Measurements from ENCODE around the gene HGFAC. TPM values are rescaled to one million over a fixed set of nuclear protein-coding genes. Genes with fewer than 3 reads are reported as not detected.

HGFAC gene
- total and polyA plus RNA-seq, 2 donors, result 0.19 to 1.2 TPM

GRCh38 chr4:3479358-3480101 lies 37.8 kb downstream of the HGFAC start:
- H3K9me3 ChIP-seq (ENCODE audit: control insufficient read depth in 2 of 2, insufficient read depth in 1 of 2, low read length in 1 of 2), result no peaks in the 10 kb centered on the region
- no peak overlapping the region for H3K4me3 ChIP-seq (ENCODE audit: low read length in 2 of 2)
- H3K27ac ChIP-seq (ENCODE audit: low read depth in 1 of 2, low read length in 1 of 2), result no peak overlapping the region
- WGBS, result 90% methylated on average over 25 of the region's 25 CpGs
- no peaks in the 10 kb centered on the region for H3K36me3 ChIP-seq (ENCODE audit: control insufficient read depth in 2 of 2, insufficient read depth in 2 of 2, low read length in 1 of 2)
- DNase-seq (ENCODE audit: low read depth in 6 of 9, low spot score in 9 of 9), result no peak
- H3K27me3 ChIP-seq (ENCODE audit: control insufficient read depth in 2 of 2, insufficient read depth in 1 of 2, low read length in 1 of 2), result peaks cover 10 to 41% of the 10 kb centered on the region in 2 donors
- no peaks in the 10 kb centered on the region for H3K4me1 ChIP-seq (ENCODE audit: control insufficient read depth in 2 of 2, insufficient read depth in 2 of 2, low read length in 2 of 2)

DNA sequence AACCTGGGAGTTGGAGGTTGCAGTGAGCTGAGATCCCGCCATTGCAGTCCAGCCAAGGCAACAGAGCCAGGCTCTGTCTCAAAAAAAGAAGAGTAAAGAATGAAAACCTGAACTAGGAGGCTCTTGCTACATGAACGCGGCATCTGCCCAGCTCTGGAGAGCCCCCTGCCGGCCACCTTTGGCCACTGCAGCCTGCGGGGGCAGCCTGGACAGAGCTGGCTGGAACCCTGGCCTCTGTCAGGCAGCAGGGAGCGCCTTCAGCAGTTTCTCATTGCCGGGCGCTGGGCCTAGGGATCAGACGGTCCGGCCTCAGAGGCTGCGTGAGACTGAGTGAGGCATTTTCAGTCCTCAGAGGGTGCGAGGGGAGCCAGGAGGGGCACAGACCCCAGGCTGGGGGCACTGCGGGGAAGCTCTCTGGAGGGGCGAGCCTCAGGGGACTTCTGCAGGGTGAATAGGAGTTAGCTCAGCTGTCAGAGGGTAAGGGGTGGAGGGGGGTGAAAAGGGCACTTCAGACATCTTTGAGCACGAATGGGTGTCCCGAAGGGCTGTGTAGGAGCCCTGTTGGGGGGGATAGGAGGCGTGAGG lies 38.9 kb downstream of the HGFAC start:
- H3K4me1 ChIP-seq (ENCODE audit: control insufficient read depth in 2 of 2, insufficient read depth in 2 of 2, low read length in 2 of 2), result no peaks in the 10 kb centered on the region
- 25% methylated on average over 17 of the region's 17 CpGs for WGBS

DNA sequence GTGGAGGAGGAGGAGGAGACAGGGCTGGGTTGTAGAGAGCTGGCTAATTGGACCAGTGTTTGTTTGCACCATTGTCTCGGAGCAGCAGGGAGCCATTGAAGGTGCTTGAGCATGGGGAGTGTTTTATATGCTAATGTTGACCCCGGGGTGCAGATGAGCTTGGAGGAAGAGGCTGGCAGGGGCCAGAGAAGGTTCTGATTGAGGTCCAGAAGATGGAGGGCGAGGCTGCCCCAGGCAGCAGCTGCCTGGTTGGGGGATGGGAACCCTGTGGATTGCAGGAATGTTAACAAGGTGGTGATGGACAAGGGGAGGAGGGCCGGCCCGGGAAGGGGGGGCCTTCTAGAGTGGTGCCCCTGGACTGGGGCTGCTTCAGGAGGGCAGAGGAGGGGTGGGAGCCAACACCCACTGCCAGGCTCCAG lies 39.4 kb downstream of the HGFAC start:
- 56% methylated on average over 5 of the region's 5 CpGs for WGBS
- Histone ChIP-seq H3K9me3 (ENCODE audit: control insufficient read depth in 2 of 2, insufficient read depth in 1 of 2, low read length in 1 of 2) (no peaks in the 10 kb centered on the region), H3K27me3 (ENCODE audit: control insufficient read depth in 2 of 2, insufficient read depth in 1 of 2, low read length in 1 of 2) (peaks cover 26 to 57% of the 10 kb centered on the region in 2 donors), H3K27ac (ENCODE audit: low read depth in 1 of 2, low read length in 1 of 2) (no peak overlapping the region), H3K4me3 (ENCODE audit: low read length in 2 of 2) (no peak overlapping the region), H3K36me3 (ENCODE audit: control insufficient read depth in 2 of 2, insufficient read depth in 2 of 2, low read length in 1 of 2) (no peaks in the 10 kb centered on the region), H3K4me1 (ENCODE audit: control insufficient read depth in 2 of 2, insufficient read depth in 2 of 2, low read length in 2 of 2) (no peaks in the 10 kb centered on the region)
- DNase-seq (ENCODE audit: low read depth in 6 of 9, low spot score in 9 of 9), result no peak

More for the DNA sequence above, 38.9 kb downstream of the HGFAC start:
- Histone ChIP-seq H3K36me3 (ENCODE audit: control insufficient read depth in 2 of 2, insufficient read depth in 2 of 2, low read length in 1 of 2) (no peaks in the 10 kb centered on the region), H3K27me3 (ENCODE audit: control insufficient read depth in 2 of 2, insufficient read depth in 1 of 2, low read length in 1 of 2) (peaks cover 21 to 52% of the 10 kb centered on the region in 2 donors), H3K27ac (ENCODE audit: low read depth in 1 of 2, low read length in 1 of 2) (no peak overlapping the region), H3K9me3 (ENCODE audit: control insufficient read depth in 2 of 2, insufficient read depth in 1 of 2, low read length in 1 of 2) (no peaks in the 10 kb centered on the region), H3K4me3 (ENCODE audit: low read length in 2 of 2) (no peak overlapping the region)
- DNase-seq (ENCODE audit: low read depth in 6 of 9, low spot score in 9 of 9), result peak; percentile 4 to 75 (median 37)

DNA sequence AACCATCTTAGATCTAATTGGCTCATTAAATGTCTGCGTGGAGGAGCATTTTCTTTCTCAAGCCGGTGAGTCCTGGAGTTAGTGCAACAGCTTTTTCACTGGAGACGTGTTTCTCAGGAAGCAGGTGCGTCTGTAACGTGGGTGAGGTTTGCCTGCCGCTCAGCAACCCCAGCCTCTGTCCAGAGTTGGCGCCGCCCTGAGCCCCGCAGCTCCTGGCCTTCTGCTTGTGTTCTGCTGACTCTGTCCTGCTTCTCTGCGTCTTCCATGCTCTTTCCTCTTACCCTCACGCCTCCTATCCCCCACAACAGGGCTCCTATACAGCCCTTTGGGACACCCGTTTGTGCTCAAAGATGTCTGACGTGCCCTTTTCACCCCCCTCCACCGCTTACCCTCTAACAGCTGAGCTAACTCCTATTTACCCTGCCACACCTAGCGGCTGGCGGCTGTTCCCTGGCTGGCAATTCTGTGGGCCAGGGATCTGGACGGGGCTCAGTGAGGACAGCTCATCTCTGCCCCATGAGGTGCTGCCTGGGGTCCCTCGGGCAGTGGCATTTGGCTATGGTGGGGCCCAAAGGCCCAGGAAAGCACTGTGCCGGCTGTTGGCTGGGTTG lies 40.1 kb downstream of the HGFAC start:
- Histone ChIP-seq H3K27ac (ENCODE audit: low read depth in 1 of 2, low read length in 1 of 2) (no peak overlapping the region), H3K27me3 (ENCODE audit: control insufficient read depth in 2 of 2, insufficient read depth in 1 of 2, low read length in 1 of 2) (peaks cover 30 to 64% of the 10 kb centered on the region in 2 donors), H3K9me3 (ENCODE audit: control insufficient read depth in 2 of 2, insufficient read depth in 1 of 2, low read length in 1 of 2) (no peaks in the 10 kb centered on the region), H3K36me3 (ENCODE audit: control insufficient read depth in 2 of 2, insufficient read depth in 2 of 2, low read length in 1 of 2) (no peaks in the 10 kb centered on the region), H3K4me3 (ENCODE audit: low read length in 2 of 2) (no peak overlapping the region), H3K4me1 (ENCODE audit: control insufficient read depth in 2 of 2, insufficient read depth in 2 of 2, low read length in 2 of 2) (no peaks in the 10 kb centered on the region)
- WGBS, result 58% methylated on average over 19 of the region's 19 CpGs
- no peak for DNase-seq (ENCODE audit: low read depth in 6 of 9, low spot score in 9 of 9)

- no peaks in the 10 kb centered on the region for H3K36me3 ChIP-seq (ENCODE audit: control insufficient read depth in 2 of 2, insufficient read depth in 2 of 2, low read length in 1 of 2)
- no peak for DNase-seq (ENCODE audit: low read depth in 6 of 9, low spot score in 9 of 9)
- no peak overlapping the region for H3K27ac ChIP-seq (ENCODE audit: low read depth in 1 of 2, low read length in 1 of 2)
- no peak overlapping the region for H3K4me3 ChIP-seq (ENCODE audit: low read length in 2 of 2)
- H3K4me1 ChIP-seq (ENCODE audit: control insufficient read depth in 2 of 2, insufficient read depth in 2 of 2, low read length in 2 of 2), result no peaks in the 10 kb centered on the region
- 92% methylated on average over 12 of the region's 12 CpGs for WGBS
- peaks cover 30 to 73% of the 10 kb centered on the region in 2 donors for H3K27me3 ChIP-seq (ENCODE audit: control insufficient read depth in 2 of 2, insufficient read depth in 1 of 2, low read length in 1 of 2)
- no peaks in the 10 kb centered on the region for H3K9me3 ChIP-seq (ENCODE audit: control insufficient read depth in 2 of 2, insufficient read depth in 1 of 2, low read length in 1 of 2)
Measured at GRCh38 chr4:3482707-3483106, 40.9 kb downstream of the HGFAC start.

- no peaks in the 10 kb centered on the region for H3K9me3 ChIP-seq (ENCODE audit: control insufficient read depth in 2 of 2, insufficient read depth in 1 of 2, low read length in 1 of 2)
- H3K4me1 ChIP-seq (ENCODE audit: control insufficient read depth in 2 of 2, insufficient read depth in 2 of 2, low read length in 2 of 2), result no peaks in the 10 kb centered on the region
- no peak overlapping the region for H3K4me3 ChIP-seq (ENCODE audit: low read length in 2 of 2)
- peaks cover 30 to 75% of the 10 kb centered on the region in 2 donors for H3K27me3 ChIP-seq (ENCODE audit: control insufficient read depth in 2 of 2, insufficient read depth in 1 of 2, low read length in 1 of 2)
- DNase-seq (ENCODE audit: low read depth in 6 of 9, low spot score in 9 of 9), result no peak
- 74% methylated on average over 23 of the region's 23 CpGs for WGBS
- H3K27ac ChIP-seq (ENCODE audit: low read depth in 1 of 2, low read length in 1 of 2), result no peak overlapping the region
- no peaks in the 10 kb centered on the region for H3K36me3 ChIP-seq (ENCODE audit: control insufficient read depth in 2 of 2, insufficient read depth in 2 of 2, low read length in 1 of 2)
Measured at GRCh38 chr4:3483471-3483921, 41.7 kb downstream of the HGFAC start.

DNA sequence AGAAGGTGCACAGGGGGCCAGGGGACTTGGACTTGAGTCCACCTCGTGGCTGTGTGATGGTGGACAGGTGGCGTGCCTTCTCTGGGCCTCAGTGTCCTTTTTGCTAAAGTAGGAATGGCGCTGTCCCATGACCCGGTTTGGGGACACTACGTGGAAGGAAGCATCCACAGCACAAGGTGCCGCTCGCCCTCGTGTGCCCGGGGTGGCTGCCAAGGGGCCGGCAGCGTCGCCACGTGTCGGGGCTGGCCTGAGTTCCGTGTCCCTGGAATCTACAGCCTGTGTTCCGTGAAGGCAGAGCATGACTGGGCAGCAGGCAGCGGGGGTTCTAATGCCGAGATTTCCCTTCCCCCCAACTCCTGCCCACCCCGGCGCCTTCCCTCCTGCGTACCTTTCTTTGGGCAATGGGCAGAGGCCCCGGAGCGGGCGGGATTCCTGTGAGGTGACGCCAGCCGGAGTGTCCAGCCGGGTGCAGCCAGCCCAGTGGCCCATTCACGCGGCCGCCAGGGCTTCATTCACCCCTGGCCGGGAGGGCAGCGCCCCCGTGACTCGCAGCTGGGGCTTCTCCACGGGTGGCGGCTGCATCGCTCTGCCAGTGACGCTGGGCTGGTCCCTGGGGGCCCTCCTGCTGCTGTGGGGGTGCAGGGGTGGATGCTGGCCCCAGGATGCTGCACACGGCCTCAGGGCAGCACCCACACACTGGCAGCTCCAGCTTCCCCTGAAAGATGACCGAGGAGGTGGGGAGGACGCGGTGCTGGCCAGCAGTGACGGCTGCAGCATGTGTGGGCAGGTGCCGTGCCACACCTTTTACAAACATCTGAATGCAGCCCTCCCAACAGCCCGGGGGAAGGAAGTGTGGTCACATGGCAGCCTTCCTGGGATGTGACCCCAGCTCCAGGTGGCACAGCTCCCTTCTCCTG lies 42.5 kb downstream of the HGFAC start:
- Histone ChIP-seq H3K4me3 (ENCODE audit: low read length in 2 of 2) (no peak overlapping the region), H3K27ac (ENCODE audit: low read depth in 1 of 2, low read length in 1 of 2) (no peak overlapping the region), H3K27me3 (ENCODE audit: control insufficient read depth in 2 of 2, insufficient read depth in 1 of 2, low read length in 1 of 2) (peaks cover 30 to 77% of the 10 kb centered on the region in 2 donors), H3K4me1 (ENCODE audit: control insufficient read depth in 2 of 2, insufficient read depth in 2 of 2, low read length in 2 of 2) (no peaks in the 10 kb centered on the region), H3K9me3 (ENCODE audit: control insufficient read depth in 2 of 2, insufficient read depth in 1 of 2, low read length in 1 of 2) (no peaks in the 10 kb centered on the region), H3K36me3 (ENCODE audit: control insufficient read depth in 2 of 2, insufficient read depth in 2 of 2, low read length in 1 of 2) (no peaks in the 10 kb centered on the region)
- 65% methylated on average over 45 of the region's 45 CpGs for WGBS
- DNase-seq (ENCODE audit: low read depth in 6 of 9, low spot score in 9 of 9), result no peak

- 24% methylated on average over 36 of the region's 36 CpGs for WGBS
- peaks cover 30 to 75% of the 10 kb centered on the region in 2 donors for H3K27me3 ChIP-seq (ENCODE audit: control insufficient read depth in 2 of 2, insufficient read depth in 1 of 2, low read length in 1 of 2)
Measured at GRCh38 chr4:3485011-3485791, 43.4 kb downstream of the HGFAC start.

More at GRCh38 chr4:3485011-3485791, 43.4 kb downstream of the HGFAC start:
- Histone ChIP-seq H3K36me3 (ENCODE audit: control insufficient read depth in 2 of 2, insufficient read depth in 2 of 2, low read length in 1 of 2) (no peaks in the 10 kb centered on the region), H3K4me1 (ENCODE audit: control insufficient read depth in 2 of 2, insufficient read depth in 2 of 2, low read length in 2 of 2) (no peaks in the 10 kb centered on the region), H3K27ac (ENCODE audit: low read depth in 1 of 2, low read length in 1 of 2) (no peak overlapping the region), H3K4me3 (ENCODE audit: low read length in 2 of 2) (no peak overlapping the region), H3K9me3 (ENCODE audit: control insufficient read depth in 2 of 2, insufficient read depth in 1 of 2, low read length in 1 of 2) (no peaks in the 10 kb centered on the region)
- DNase-seq (ENCODE audit: low read depth in 6 of 9, low spot score in 9 of 9), result no peak
